GM18505 (cell line): Measurements from ENCODE around the gene FOXO4.

Experiments used
- ATAC-seq: cut with Tn5 transposase; IDR thresholded peaks from one replicate; pipeline ENCODE4 v1.9.1; 2021; ENCODE audit not compliant: unreplicated experiment
- POLR2A ChIP-seq: IDR thresholded peaks from 4 replicates; pipeline ENCODE4 v1.6.1; 2011; ENCODE audit warnings: borderline replicate concordance; ENCODE audit not compliant: insufficient read depth, insufficient read length; ENCODE audit errors: extremely low read depth

FOXO4 gene

GRCh38 chrX:71082822-71083221, 12.8 kb upstream of the FOXO4 start:
- no peak for TF ChIP-seq POLR2A
- ATAC-seq = no peak

DNA sequence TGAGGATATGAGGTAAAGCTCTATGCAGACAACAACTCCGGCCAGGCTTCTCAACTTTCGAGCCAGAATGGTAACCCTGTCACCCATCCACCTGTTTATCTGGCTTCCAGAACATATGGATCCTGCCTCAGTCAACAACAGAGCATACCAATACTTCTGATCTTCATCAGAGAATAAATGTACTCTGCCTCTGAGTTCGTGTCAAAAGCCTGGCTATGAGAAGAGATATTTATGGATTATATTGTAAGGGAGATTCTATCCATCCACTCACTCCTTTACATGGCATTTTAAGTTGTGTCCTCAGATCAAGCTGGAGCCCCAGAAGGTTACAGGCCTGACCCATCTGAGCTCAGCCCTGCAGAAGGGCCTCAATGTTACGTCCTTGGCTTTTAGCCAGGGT, 9.8 kb upstream of the FOXO4 start:
- no peak for ATAC-seq
- TF ChIP-seq POLR2A = no peak

DNA sequence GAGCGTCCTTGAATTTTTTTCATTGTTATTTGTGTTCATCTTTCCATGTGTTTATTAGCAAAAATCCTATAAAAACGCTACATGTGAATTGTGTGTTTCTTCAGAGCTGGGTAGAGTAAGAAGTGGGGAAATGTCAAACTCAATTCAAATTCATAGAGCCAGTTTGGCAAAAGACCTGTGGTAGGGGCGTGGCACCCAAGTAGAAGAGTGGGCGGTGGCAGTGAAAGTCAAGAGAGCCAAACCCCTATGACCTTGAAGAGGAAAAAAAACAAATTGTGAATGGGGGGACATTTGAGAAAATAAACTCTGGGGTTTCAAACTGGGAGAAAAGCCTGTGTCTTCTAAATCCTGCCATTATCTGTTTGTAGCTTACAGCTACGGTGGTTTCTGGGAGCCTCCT, 4.4 kb upstream of the FOXO4 start:
- no peak for TF ChIP-seq POLR2A
- no peak for ATAC-seq

DNA sequence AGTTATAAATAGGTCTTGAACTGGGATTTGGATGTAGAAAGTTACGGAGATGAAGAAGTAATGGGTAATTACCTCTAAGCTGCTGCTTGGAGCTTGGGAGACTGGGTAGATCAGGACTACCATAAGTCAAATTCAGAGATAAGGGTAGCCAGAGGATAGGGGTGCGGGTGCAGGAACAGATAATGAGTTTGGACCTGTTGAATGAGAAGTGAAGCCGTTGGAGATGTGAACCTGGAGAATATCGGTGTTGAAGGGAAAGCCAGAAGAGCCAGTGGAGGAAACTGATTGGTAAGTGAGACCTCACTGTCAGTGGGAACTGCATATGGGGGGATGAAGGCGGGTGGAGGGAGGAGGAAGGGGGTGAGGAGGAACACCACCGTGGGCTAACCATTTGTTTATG, 618 bp upstream of the FOXO4 start:
- TF ChIP-seq POLR2A = no peak

DNA sequence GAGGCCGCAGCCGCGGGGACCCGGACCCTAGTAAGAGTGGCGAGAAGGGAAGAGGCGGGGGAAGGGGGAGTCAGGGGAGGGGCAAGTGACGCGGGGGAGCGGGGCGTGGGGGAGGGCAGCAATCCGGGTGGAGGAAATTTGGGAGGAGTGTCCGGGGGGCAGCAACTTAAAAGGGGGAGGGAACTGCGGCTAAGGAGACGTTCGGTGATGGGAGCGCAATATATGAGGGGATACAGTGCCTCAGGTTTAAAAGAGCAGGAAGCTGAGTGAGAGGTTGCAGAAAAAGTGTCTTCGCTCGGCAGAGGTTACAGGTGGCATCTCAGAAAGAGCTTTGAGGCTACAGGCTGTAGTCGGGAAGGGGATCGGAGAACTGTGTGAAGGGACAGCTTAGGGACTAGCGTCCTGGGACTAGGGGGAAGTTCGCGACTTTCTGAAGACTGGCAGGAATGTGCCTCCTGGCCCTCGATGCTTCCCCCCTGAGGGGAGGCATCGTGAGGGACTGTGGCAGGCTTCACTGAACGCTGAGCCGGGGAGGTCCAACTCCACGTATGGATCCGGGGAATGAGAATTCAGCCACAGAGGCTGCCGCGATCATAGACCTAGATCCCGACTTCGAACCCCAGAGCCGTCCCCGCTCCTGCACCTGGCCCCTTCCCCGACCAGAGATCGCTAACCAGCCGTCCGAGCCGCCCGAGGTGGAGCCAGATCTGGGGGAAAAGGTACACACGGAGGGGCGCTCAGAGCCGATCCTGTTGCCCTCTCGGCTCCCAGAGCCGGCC, 519 bp downstream of the FOXO4 start:
- TF ChIP-seq POLR2A = no peak
- ATAC-seq = peak; percentile 18

More for the DNA sequence above, 618 bp upstream of the FOXO4 start:
- no peak for ATAC-seq

GRCh38 chrX:71096760-71097032, 1.0 kb downstream of the FOXO4 start:
- ATAC-seq = no peak
- TF ChIP-seq POLR2A = no peak

- no peak for TF ChIP-seq POLR2A
- ATAC-seq = no peak
Measured at GRCh38 chrX:71098302-71098701, 2.7 kb downstream of the FOXO4 start.

DNA sequence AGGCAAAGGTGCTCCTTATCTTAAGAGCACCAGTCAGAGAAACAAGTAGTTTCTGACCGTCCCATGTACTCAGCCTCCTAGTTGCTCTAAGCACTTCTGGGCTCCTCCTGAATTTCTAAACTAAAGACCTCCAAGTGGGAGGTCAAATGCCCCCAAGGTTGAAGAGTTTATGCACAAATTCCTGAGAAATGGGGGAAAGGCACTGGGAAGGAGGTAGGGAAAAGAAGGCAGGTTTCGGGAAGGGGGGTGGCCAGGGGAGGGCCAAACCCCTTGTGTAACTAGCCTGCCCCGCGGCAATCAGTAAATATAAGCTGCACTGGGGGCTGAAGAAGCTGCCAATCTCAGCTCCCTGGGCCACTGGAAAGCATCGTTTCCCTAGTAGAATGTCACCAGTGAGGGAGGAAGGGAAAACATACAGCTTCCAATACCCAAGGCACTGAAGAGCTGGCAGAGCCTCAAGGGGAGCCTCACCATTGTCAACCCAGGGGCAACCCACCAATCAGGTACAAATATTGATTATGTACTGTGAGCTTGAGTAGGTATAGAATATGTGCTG, 3.4 kb downstream of the FOXO4 start:
- no peak for TF ChIP-seq POLR2A
- no peak for ATAC-seq

- TF ChIP-seq POLR2A = no peak
- ATAC-seq = no peak
Measured at GRCh38 chrX:71099736-71100135, 4.1 kb downstream of the FOXO4 start.

GRCh38 chrX:71100581-71101505, 5.2 kb downstream of the FOXO4 start:
- no peak for ATAC-seq
- no peak for TF ChIP-seq POLR2A

DNA sequence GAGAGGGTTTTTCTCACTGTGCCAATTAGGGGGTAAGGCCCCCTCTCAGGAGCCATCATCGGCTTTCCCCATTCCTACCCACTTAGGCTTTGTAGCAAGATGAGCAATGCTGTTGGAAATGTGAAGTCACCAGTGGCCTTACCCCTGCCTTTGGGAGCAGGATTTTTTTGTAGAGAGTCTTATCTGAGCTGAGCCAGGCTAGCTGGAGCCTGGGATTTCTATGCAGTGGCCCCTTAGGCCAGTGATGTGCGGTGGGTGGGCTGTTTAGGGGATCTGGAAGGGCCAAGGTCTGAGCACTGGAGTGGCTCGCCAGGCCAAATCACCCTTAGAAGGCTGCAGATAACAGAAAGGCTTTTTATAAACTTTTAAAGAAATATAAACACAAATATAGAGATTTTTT, 6.6 kb downstream of the FOXO4 start:
- TF ChIP-seq POLR2A = no peak
- no peak for ATAC-seq

DNA sequence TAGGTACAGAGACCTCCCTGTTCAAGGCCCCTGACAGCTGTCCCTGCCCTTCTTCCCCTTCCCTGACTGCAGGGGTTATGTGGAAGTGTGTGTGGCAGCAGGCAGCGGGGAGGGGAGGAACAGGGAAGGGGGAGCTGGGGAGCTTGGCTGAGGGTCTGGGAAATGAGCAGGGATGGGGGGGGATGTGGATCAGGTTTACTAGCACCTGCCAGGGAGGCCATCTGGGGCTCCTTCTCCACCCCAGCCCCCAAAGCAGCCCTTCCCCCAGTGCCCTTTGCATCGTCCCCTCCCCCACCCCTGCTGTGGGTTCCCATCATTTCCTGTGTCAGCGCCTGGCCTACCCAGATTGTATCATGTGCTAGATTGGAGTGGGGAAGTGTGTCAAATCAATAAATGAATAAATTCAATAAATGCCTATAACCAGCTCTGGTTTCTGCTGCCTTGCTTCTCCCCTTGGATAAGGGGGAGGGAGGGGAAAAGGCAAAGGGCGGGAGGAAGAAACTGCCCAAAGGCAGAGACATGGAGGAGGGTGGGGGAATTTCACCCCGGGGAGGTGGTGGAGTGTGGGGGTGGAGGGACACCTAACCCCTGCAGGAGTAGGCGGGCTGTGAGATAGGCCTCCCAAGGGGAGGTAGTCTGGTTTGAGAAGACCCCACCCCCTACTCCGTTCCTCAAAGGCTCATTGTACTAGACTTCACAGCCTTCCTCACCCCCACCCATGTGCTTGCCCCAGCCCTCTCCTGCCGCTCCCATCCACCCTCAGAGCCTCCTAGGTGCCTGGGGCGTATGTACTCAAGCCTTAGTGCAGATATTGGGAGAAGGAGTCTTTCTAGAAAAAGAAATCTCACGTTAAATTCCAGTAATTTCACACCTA, 7.7 kb downstream of the FOXO4 start:
- TF ChIP-seq POLR2A = peak; percentile 35
- no peak for ATAC-seq

GRCh38 chrX:71105628-71106027, 10.0 kb downstream of the FOXO4 start:
- TF ChIP-seq POLR2A = no peak
- ATAC-seq = no peak
